Neural progenitor cell (in vitro differentiated cells): ENCODE measurements around the gene HBQ1.

Experiments
- EZH2 ChIP-seq: fragments of 200-600 bp; sonication (generic); IDR thresholded peaks from 2 replicates; pipeline ENCODE4 v1.6.1; 2017; ENCODE audit warnings: antibody characterized with exemption, mild to moderate bottlenecking, moderate library complexity
- TF ChIP-seq, protein P1 (sequence below): fragments of 200-600 bp; sonication (generic); IDR thresholded peaks from 2 replicates; pipeline ENCODE4 v1.5.1; 2017; ENCODE audit warnings: antibody characterized with exemption, mild to moderate bottlenecking

GRCh38 chr16:143047-143446 is 37.2 kb upstream of the HBQ1 start:
- TF ChIP-seq, protein P1, sequence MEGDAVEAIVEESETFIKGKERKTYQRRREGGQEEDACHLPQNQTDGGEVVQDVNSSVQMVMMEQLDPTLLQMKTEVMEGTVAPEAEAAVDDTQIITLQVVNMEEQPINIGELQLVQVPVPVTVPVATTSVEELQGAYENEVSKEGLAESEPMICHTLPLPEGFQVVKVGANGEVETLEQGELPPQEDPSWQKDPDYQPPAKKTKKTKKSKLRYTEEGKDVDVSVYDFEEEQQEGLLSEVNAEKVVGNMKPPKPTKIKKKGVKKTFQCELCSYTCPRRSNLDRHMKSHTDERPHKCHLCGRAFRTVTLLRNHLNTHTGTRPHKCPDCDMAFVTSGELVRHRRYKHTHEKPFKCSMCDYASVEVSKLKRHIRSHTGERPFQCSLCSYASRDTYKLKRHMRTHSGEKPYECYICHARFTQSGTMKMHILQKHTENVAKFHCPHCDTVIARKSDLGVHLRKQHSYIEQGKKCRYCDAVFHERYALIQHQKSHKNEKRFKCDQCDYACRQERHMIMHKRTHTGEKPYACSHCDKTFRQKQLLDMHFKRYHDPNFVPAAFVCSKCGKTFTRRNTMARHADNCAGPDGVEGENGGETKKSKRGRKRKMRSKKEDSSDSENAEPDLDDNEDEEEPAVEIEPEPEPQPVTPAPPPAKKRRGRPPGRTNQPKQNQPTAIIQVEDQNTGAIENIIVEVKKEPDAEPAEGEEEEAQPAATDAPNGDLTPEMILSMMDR = no peak
- no peak for TF ChIP-seq EZH2
